Skeletal muscle tissue (tissue), 4 donors: Measurements from ENCODE around the gene RBPJL. TPM values are rescaled to one million over a fixed set of nuclear protein-coding genes. Genes with fewer than 3 reads are reported as not detected.
A peak's percentile ranks its signal among the peaks of the same experiment; 100 is the strongest.

Source experiments
- H3K27ac ChIP-seq: one replicate; pipeline ENCODE4 v1.7.0; 2013; ENCODE audit warnings: mild to moderate bottlenecking, low read depth, low read length, inconsistent platforms
- H3K27me3 ChIP-seq, 3 donors: one replicate each; pipeline ENCODE4 v1.7.0; 2013; ENCODE audit warnings: low read length in 3 of 3; ENCODE audit not compliant: control insufficient read depth in 3 of 3, insufficient read depth in 3 of 3
- H3K36me3 ChIP-seq, 3 donors: one replicate each; pipeline ENCODE4 v1.7.0; 2013; ENCODE audit warnings: low read length in 3 of 3; ENCODE audit not compliant: control insufficient read depth in 3 of 3, insufficient read depth in 3 of 3
- H3K4me1 ChIP-seq, 3 donors: one replicate each; pipeline ENCODE4 v1.7.0; 2013; ENCODE audit warnings: low read length in 3 of 3, mild to moderate bottlenecking in 3 of 3; ENCODE audit not compliant: control insufficient read depth in 3 of 3, insufficient read depth in 3 of 3
- H3K4me3 ChIP-seq, 3 donors: one replicate each; pipeline ENCODE4 v1.7.0; 2013; ENCODE audit warnings: low read length in 3 of 3
- H3K9ac ChIP-seq, 3 donors: one replicate each; pipeline ENCODE4 v1.7.0; 2013; ENCODE audit warnings: low read length in 3 of 3, mild to moderate bottlenecking in 3 of 3, moderate library complexity in 2 of 3, low read depth in 1 of 3
- H3K9me3 ChIP-seq, 3 donors: one replicate each; pipeline ENCODE4 v1.7.0; 2013; ENCODE audit warnings: low read length in 3 of 3; ENCODE audit not compliant: control insufficient read depth in 3 of 3
- total RNA-seq: library from RNA; depleted of rRNA; stranded (reverse); fragments of >200 nt; gene quantifications from one replicate; pipeline ENCODE4 v1.2.3, GENCODE V29; 2014
- donor health status: Osteomylitis.

The RBPJL gene
- total RNA-seq, 1 donor from 2014 or later: not detected

- peaks cover 55 to 67% (median 65%) of the 10 kb centered on the region in 3 donors for H3K36me3 ChIP-seq
- no peak overlapping the region for H3K27ac ChIP-seq
- H3K9me3 ChIP-seq: no peaks in the 10 kb centered on the region
- no peak overlapping the region for H3K9ac ChIP-seq
- H3K4me1 ChIP-seq: peaks cover 0 to 7% (median 2%) of the 10 kb centered on the region in 3 donors
- no peaks in the 10 kb centered on the region for H3K27me3 ChIP-seq
- no peak overlapping the region for H3K4me3 ChIP-seq
Measured at GRCh38 chr20:45328451-45328850, 21.8 kb downstream of the RBPJL start.

GRCh38 chr20:45329497-45330319 lies 23.1 kb downstream of the RBPJL start:
- Histone ChIP-seq H3K9ac (no peak overlapping the region), H3K27ac (no peak overlapping the region), H3K36me3 (peaks cover 55 to 68% (median 68%) of the 10 kb centered on the region in 3 donors)

DNA sequence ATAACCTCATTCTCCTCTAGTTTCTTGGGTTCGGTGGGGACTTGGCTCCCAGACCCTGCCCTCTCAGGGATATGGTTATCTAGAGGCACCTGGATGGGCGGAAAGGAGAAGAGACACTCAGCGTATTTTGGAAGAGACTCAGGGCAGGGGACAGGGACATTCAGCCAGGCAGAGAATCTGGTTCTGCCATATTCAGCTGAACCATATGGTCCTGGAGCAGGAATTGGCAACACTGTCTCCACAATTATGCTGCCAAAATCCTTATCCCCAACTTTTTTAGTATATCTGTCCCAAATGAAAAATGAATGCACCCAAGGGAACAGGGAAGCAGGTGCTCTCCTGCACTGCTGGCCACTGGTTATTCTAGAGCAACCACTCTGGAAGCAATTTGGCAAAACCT lies 23.8 kb downstream of the RBPJL start:
- Histone ChIP-seq H3K27ac (no peak overlapping the region), H3K27me3 (no peaks in the 10 kb centered on the region), H3K4me1 (peaks cover 0 to 7% (median 2%) of the 10 kb centered on the region in 3 donors), H3K9ac (no peak overlapping the region), H3K9me3 (no peaks in the 10 kb centered on the region), H3K4me3 (no peak overlapping the region), H3K36me3 (peaks cover 61 to 75% (median 69%) of the 10 kb centered on the region in 3 donors)

More at GRCh38 chr20:45329497-45330319, 23.1 kb downstream of the RBPJL start:
- Histone ChIP-seq H3K4me3 (no peak overlapping the region), H3K9me3 (no peaks in the 10 kb centered on the region), H3K4me1 (peaks cover 0 to 7% (median 2%) of the 10 kb centered on the region in 3 donors), H3K27me3 (no peaks in the 10 kb centered on the region)

GRCh38 chr20:45336530-45337366 lies 30.1 kb downstream of the RBPJL start:
- Histone ChIP-seq H3K36me3 (peaks cover 19 to 29% (median 27%) of the 10 kb centered on the region in 3 donors), H3K27me3 (no peaks in the 10 kb centered on the region), H3K9ac (peak overlapping the region; percentile 38 to 74 (median 58)), H3K9me3 (no peaks in the 10 kb centered on the region), H3K27ac (peak overlapping the region; percentile 96), H3K4me1 (peaks cover 53 to 60% (median 54%) of the 10 kb centered on the region in 3 donors), H3K4me3 (peak overlapping the region in 2 of 3 donors; percentile 37 to 52)

- H3K27me3 ChIP-seq: no peaks in the 10 kb centered on the region
- H3K9ac ChIP-seq: peak overlapping the region; percentile 38 to 74 (median 58)
- H3K4me3 ChIP-seq: peak overlapping the region; percentile 15 to 52 (median 37)
- peak overlapping the region; percentile 96 for H3K27ac ChIP-seq
- H3K9me3 ChIP-seq: no peaks in the 10 kb centered on the region
- peaks cover 16 to 24% (median 22%) of the 10 kb centered on the region in 3 donors for H3K36me3 ChIP-seq
- peaks cover 61 to 66% (median 61%) of the 10 kb centered on the region in 3 donors for H3K4me1 ChIP-seq
Measured at GRCh38 chr20:45337367-45338120, 30.9 kb downstream of the RBPJL start.

GRCh38 chr20:45338121-45339030 lies 31.7 kb downstream of the RBPJL start:
- H3K4me3 ChIP-seq: peak overlapping the region; percentile 15 to 41 (median 37)
- peaks cover 69 to 75% (median 70%) of the 10 kb centered on the region in 3 donors for H3K4me1 ChIP-seq
- H3K36me3 ChIP-seq: peaks cover 12 to 17% (median 16%) of the 10 kb centered on the region in 3 donors
- peak overlapping the region; percentile 96 for H3K27ac ChIP-seq
- no peaks in the 10 kb centered on the region for H3K27me3 ChIP-seq
- peak overlapping the region; percentile 51 to 74 (median 60) for H3K9ac ChIP-seq
- H3K9me3 ChIP-seq: no peaks in the 10 kb centered on the region

DNA sequence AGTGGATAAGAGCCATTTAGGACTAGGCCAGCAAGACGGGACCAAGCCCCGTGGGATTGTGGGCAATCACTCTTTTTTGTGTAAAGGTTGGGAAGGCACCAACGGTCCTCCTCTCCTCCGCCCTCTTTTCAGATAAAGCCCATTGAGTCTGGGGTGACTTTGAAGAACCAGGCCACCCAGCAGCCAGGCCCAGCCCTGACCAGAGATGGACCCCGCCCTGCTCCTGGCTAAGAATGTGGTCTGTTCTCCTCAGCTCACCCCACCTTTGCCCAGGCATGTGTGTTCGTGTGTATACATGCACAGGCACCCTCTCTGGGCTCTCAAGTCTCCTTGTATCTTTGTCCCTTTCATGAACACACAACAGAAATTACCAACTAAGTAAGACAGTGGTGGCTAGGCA lies 32.4 kb downstream of the RBPJL start:
- peak overlapping the region in 1 of 3 donors; percentile 41 for H3K4me3 ChIP-seq
- H3K27ac ChIP-seq: peak overlapping the region; percentile 96
- H3K27me3 ChIP-seq: no peaks in the 10 kb centered on the region
- H3K9ac ChIP-seq: peak overlapping the region in 2 of 3 donors; percentile 60 to 74
- no peaks in the 10 kb centered on the region for H3K9me3 ChIP-seq
- peaks cover 12 to 16% (median 15%) of the 10 kb centered on the region in 3 donors for H3K36me3 ChIP-seq
- peaks cover 76 to 82% (median 77%) of the 10 kb centered on the region in 3 donors for H3K4me1 ChIP-seq

- Histone ChIP-seq H3K9ac (peak overlapping the region in 1 of 3 donors; percentile 65), H3K27ac (peak overlapping the region; percentile 96), H3K36me3 (peaks cover 10 to 14% (median 13%) of the 10 kb centered on the region in 3 donors), H3K4me1 (peaks cover 83 to 89% (median 84%) of the 10 kb centered on the region in 3 donors), H3K9me3 (no peaks in the 10 kb centered on the region), H3K4me3 (peak overlapping the region in 1 of 3 donors; percentile 8), H3K27me3 (no peaks in the 10 kb centered on the region)
Measured at GRCh38 chr20:45339799-45340198, 33.2 kb downstream of the RBPJL start.
